GM12875 (cell line): ENCODE data around the gene KCNE1.

Experiments used
- H3K4me3 ChIP-seq: one replicate; pipeline ENCODE4 v1.5.1; 2011; ENCODE audit warnings: low read depth, low read length, control low read depth
- TF ChIP-seq, protein P1 (sequence below): IDR thresholded peaks from 2 replicates; pipeline ENCODE4 v1.5.1; 2011; ENCODE audit warnings: low read depth, mild to moderate bottlenecking, control low read depth, inconsistent platforms, low read length, moderate library complexity, borderline replicate concordance; ENCODE audit not compliant: insufficient read depth

KCNE1 gene

DNA sequence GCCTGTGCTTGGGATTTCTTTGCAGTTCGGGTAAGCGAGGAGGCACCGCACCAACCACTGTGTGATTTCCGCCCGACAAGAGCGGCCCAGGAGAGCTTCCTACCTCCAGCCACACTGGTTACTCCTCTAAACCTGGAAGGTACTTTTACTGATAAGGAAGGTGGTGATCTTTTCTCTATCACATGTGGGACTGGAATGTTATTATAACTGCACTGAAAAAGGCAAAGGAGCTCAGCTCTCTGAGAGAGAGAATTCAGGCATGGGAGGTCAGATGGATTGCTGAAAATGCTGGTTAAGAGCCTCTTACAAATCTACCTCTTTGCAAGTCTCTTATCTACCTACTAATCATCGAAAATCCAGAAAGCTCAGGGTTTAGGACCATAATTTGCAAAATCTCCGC, 7.7 kb upstream of the KCNE1 start:
- TF ChIP-seq, protein P1, sequence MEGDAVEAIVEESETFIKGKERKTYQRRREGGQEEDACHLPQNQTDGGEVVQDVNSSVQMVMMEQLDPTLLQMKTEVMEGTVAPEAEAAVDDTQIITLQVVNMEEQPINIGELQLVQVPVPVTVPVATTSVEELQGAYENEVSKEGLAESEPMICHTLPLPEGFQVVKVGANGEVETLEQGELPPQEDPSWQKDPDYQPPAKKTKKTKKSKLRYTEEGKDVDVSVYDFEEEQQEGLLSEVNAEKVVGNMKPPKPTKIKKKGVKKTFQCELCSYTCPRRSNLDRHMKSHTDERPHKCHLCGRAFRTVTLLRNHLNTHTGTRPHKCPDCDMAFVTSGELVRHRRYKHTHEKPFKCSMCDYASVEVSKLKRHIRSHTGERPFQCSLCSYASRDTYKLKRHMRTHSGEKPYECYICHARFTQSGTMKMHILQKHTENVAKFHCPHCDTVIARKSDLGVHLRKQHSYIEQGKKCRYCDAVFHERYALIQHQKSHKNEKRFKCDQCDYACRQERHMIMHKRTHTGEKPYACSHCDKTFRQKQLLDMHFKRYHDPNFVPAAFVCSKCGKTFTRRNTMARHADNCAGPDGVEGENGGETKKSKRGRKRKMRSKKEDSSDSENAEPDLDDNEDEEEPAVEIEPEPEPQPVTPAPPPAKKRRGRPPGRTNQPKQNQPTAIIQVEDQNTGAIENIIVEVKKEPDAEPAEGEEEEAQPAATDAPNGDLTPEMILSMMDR, result no peak
- no peak overlapping the region for H3K4me3 ChIP-seq

- TF ChIP-seq, protein P1, result no peak
- no peak overlapping the region for H3K4me3 ChIP-seq
Observed at GRCh38 chr21:34519016-34519415, 7.0 kb upstream of the KCNE1 start.

DNA sequence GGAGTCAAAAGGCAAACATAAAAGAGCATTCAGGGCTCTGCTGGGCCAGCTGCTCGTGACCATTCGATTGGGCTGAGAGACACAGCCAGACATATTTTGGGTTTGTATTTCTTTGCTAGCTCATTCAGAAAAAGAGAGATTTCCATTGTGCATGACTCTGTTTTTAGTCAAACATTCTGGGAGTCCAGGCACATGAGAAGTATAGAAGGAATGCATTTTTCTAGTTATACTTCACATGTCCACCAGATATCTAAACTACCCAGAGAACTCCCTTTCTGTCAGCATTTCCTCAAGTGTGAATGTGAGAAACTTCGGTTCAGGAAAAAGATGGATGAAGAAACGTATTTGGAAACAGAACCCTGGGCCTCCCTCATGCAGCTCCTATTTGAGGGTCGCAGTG, 6.3 kb upstream of the KCNE1 start:
- no peak overlapping the region for H3K4me3 ChIP-seq
- TF ChIP-seq, protein P1, result no peak

DNA sequence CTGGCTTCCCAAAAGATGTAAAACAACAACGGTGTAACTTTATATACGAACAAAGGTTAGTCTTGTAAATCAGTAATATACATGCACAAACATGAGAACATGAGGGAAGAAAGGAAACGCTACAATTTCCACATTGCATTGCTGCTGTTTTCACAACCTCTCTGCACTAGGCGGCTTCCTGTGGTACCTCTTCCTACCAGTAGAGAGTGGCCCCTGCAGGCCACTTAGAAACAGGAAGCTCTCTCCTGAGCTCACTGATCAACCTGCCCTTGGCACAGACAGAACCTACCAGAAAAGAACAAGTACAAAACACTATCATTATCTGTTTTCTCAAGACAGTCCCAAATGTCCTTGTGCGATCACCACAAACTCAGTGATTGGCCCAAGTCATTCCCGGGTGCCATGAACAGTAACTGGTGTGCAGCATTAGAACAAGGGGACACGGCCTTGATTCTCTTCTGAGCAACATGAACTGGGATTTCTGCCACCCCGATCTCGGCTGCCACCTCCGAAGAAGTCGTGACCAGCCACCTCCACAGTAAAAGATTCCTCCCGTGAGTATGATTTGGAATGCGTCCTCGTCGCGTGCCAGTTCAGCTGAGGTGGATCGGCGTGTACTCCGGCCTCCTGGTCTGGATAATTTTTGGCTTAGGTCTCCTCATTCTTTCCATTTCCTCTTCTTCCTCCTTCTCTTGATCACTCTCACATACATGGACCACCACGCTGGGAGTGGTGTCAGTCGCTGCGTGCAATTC, 5.7 kb upstream of the KCNE1 start:
- no peak overlapping the region for H3K4me3 ChIP-seq
- TF ChIP-seq, protein P1, result peak; percentile 47; the same call in 1 of the 2 replicates

- no peak overlapping the region for H3K4me3 ChIP-seq
- TF ChIP-seq, protein P1, result no peak
Observed at GRCh38 chr21:34517039-34517438, 5.0 kb upstream of the KCNE1 start.

DNA sequence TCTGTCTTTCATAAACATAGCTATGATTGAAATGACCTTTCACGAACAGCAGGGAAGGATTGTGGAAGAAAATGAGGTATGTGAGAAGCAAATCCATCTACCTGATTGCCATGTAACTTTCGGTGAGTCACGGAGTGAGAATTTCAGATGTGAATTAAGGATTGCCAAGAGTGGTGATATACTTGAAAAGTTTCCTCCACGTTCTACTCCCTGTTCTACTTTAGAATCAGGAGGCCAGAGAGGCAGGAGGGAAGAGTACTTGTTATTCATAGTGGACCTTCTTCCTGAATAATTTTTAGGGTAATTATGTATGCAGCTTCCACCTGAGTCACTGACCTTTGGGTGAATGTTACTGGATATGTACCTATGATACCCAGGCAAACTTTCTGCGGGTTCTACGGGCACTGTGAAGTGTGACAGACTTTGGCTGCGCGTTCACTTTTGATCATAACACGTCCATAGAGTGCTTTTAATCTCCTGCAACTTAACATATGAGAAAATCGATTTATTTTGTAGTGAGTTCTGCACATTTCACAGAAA, 2.6 kb upstream of the KCNE1 start:
- no peak overlapping the region for H3K4me3 ChIP-seq
- TF ChIP-seq, protein P1, result no peak

- H3K4me3 ChIP-seq, result no peak overlapping the region
- TF ChIP-seq, protein P1, result no peak
Observed at GRCh38 chr21:34513129-34513675, 1.2 kb upstream of the KCNE1 start.
